ENCODE results near the gene ACY1.

ACY1 gene

DNA sequence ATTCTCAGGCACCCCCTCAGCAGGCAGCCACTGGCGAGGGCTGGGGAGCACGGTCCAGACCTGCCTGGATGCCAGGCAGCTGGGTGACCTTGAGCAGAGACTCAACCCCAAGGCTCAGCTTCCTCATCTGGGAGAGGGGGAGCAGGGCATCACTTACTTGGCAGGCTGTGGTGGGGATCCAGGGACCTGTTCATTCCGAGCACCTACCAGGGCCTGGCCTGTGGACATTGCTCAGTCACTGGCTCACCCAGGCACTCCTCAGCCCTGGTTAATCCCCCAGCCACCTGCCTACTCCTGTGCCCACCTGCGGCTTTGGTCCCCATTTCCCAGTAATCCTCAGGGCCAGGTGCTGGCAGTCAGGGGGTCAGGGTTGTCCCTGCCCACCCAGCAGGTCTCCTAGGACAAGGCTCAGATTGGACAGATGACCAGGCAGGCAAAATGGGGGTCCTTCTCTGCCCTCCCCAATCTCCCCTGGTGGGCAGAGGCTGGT is 21.6 kb downstream of the ACY1 start:
- DNase-seq (ENCODE audit: low read depth in 2 of 2, low spot score in 1 of 2), result no peak

- DNase-seq (ENCODE audit: low read depth in 2 of 2, low spot score in 1 of 2), result no peak
Observed at GRCh38 chr3:52005571-52005986, 22.2 kb downstream of the ACY1 start.

DNA sequence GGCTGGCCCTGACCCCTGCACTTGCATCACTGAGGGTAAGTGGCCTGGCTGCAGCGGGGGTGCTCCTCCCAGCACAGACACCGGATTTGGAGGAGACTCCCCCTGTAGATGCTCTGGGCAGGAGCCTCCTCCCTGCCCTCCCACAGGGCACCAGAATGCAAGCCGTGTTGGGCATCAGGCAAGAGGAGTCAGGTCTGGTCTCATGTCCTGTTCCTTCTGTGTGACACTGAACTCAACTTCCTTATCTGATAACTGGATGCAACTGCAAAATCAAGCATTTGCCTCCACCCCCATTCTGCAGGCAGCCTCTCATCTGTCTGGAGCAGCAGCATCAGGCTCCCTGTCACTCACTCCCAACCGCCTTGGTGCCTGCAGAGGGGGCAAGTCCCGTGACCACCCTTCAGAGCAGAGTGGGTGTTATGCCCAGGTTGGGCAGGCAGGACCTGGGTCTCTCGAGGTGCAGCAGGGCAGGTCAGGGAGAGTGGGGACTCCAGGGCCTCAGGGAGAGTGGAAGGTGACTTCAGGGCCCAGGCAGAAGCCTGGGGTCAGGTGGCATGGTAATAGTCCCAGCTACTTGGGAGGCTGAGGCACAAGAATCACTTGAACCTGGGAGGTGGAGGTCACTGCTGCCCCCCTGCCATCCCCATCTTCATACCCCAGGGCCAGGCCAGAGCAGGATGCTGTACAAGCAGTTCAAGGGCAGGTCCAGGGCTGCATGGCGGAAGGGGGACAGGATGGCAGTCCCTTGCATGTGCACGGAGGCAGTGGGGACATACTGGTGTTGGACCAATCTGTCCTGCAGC is 22.9 kb downstream of the ACY1 start:
- no peak for DNase-seq (ENCODE audit: low read depth in 2 of 2, low spot score in 1 of 2)

GRCh38 chr3:52006820-52007133 is 23.4 kb downstream of the ACY1 start:
- no peak for DNase-seq (ENCODE audit: low read depth in 2 of 2, low spot score in 1 of 2)

GRCh38 chr3:52007291-52007690 is 24.0 kb downstream of the ACY1 start:
- DNase-seq (ENCODE audit: low read depth in 2 of 2, low spot score in 1 of 2), result no peak

DNA sequence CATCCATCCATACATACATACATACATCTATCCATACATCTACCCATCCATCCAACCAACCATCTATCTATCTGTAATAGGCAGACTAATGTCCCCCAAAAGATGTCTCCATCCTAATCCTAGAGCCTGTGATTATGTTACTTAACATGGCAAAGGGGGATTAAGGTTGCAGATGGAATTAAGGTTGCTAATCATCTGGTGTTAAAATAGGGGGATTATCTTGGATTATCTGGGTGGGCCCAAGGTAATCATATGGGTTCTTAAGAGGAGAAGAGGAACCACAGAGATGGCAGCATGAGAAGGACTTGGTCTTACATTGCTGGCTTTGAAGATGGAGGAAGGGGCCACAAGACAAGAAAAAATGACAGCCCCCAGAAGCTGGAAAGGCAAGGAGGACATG is 27.1 kb downstream of the ACY1 start:
- no peak for DNase-seq (ENCODE audit: low read depth in 2 of 2, low spot score in 1 of 2)

DNA sequence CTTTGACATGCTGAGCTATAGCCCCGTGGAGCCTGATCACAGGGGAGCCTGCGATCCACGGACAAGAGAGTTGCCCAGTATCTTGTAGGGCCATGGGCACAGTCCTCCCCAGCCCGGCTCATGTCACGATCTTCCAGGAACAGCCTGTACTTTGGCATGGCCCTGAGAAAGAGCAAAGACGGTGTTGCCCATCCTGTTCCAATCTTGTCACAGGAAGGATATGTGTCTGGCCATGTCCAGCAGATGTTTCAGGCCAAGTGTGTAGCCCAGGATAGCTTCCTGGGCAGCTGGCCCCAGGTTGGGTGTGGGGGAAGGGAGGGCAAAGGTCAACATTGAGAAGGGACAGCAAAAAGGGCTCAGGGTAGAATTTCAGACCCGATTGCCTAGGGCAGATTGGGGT is 29.4 kb downstream of the ACY1 start:
- no peak for DNase-seq (ENCODE audit: low read depth in 2 of 2, low spot score in 1 of 2)

DNA sequence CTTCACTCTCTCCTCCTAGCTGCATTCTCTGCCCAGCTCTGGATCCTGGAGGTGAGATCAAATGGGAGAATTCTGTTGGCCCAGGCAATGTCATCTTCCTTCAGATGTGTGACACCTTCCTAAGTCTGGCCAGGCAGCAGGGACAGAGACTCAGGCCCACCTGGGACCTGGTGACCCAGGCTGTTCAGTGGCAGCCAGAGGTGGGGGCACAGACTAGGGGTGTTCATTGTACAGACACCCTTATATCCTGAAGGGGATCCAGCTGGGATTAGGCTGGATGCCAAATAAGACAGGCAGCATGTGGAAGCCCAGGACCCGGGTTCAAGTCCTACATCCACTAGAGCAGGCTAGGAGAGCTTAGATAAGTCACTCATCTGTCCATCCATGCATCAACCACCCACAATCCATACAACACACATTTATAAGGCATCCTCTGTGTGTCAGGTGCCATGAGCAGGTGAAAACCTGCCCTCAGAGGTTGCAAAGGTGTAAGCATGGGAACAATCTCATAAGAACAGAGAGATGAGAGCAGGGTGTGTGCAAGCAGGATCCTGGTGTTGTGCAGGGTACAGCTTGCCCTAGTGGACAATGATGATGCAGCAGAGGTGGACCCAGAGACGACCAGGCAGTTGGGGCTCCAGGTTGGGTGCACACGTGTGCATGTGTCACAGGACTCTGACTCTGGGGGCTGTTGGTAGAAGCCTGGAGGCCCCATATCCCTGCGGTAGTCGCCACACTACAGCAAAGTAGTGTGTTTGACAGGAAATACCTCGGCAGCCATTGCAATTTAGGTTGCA is 30.7 kb downstream of the ACY1 start:
- DNase-seq (ENCODE audit: low read depth in 2 of 2, low spot score in 1 of 2), result no peak

GRCh38 chr3:52014613-52015012 is 31.3 kb downstream of the ACY1 start:
- no peak for DNase-seq (ENCODE audit: low read depth in 2 of 2, low spot score in 1 of 2)

- DNase-seq (ENCODE audit: low read depth in 2 of 2, low spot score in 1 of 2), result no peak
Observed at GRCh38 chr3:52015438-52016228, 32.3 kb downstream of the ACY1 start.

DNA sequence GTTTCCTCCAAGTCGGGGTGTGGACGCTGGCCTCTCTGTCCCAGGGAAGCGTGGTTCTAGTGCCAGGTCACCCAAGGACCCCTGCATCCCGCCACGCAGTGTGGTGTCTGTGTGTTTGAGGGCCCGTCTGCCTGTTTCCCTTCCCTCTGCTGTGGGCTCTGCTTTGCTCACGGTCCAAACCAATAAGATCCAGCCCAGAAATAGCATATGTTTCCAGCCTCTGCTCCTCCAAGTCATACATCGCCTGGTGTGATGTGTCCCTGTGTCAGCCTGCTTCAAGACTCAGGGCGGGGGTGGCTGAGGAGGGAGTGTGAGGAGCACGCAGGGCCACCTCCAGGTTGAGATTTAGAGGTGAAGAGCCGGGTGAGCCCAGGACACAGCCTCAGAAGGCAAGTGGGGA is 34.3 kb downstream of the ACY1 start:
- DNase-seq (ENCODE audit: low read depth in 2 of 2, low spot score in 1 of 2), result no peak

DNA sequence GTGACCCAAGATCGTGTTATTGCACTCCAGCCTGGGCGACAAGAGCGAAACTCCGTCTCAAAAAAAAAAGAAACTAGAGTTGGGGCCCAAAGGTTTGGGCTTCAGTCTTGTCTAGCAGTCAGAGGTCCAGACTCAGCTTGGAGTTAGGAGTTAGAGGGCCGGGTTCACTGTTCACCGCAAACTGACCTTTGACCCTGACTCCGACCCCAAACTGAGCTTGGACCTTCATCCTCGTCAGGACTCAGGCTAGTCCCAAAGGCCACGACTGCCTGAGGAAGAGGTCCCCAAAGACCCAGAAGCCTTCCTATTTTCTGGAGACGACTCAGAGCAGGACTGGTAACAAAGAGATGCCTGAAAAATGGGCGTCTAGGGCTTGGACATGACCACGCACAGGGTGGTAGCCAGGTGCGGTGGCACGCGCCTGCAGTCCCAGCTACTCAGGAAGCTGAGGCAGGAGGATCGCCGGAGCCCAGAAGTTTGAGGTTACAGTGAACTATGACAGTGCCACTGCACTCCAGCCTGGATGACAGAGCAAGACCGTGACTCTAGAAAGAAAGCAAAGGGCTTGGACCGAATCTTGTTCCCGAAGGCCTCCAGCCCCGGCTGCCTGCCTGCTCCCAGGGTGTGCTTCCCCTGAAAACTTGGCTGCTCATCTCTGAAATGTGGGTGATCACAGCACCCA is 35.1 kb downstream of the ACY1 start:
- DNase-seq (ENCODE audit: low read depth in 2 of 2, low spot score in 1 of 2), result no peak

- no peak for DNase-seq (ENCODE audit: low read depth in 2 of 2, low spot score in 1 of 2)
Observed at GRCh38 chr3:52019352-52020080, 36.2 kb downstream of the ACY1 start.

- no peak for DNase-seq (ENCODE audit: low read depth in 2 of 2, low spot score in 1 of 2)
Observed at GRCh38 chr3:52020796-52021195, 37.5 kb downstream of the ACY1 start.

- DNase-seq (ENCODE audit: low read depth in 2 of 2, low spot score in 1 of 2), result no peak
Observed at GRCh38 chr3:52021489-52022268, 38.3 kb downstream of the ACY1 start.

DNA sequence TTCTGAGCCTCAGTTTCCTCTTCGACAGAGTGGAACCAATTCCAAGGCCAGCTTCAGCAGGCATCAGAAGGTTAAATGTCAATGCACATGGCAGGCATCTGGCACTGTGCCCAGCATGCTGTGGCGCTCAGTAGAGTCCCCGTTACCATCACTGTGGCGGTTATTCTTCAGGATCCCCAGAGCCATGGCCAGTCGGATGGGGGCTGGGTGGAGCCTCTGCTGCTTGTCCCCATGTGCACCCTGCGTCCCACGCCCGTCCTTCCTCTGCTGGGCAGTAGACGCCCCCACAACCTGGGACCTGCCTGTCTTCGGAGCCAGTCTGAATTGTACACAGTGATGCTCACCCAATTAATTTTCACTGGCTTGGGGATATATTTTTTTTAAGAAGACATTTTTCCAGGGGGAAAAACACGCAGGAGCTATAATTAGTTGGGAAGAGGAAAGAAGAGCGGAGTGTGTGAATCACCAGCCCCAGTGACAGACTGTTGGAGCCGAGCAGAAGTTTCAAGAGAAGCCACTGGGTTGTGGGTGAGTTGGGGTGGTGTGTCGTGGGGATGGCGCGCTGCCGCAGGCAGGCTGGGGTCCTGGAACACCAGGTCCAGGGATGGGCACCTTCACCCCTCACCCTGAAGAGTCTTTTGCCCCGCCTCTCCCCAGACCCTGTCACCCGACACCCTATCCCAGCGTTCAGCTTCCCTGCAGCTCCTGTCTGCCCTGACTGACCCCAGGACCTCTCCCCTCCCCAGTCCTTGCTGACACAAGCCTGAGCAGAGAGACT is 39.2 kb downstream of the ACY1 start:
- no peak for DNase-seq (ENCODE audit: low read depth in 2 of 2, low spot score in 1 of 2)

DNA sequence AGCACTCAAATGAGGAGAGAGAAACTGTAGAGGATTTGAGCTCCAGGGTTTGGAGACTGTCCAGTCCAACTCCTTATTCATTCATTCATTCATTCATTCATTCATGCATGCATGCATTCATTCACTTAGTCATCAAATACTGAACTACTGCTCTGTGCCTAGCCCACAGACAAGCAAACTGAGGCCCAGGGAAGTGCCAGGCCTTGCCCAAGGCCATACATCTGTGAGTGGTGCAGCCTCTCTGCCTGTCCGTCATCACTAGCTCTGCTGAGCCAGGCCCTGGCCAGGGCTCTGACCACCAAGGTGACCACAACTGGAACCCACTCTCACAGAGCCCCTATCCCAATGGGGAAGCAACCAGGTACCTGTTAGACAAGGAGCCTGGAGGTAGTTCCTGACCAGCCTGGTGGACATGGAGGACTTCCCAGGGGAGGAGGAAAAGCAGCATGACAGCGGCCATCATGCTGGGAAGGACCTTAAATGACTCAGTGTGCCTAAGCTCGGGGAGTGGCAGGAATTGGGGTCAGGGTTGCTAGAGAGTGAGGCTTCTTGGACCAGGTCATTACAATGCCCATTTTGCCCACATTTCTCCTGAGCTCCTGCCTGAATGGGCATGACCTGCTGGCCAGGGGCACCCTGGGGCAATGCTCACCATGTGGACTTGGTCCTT is 39.9 kb downstream of the ACY1 start:
- DNase-seq (ENCODE audit: low read depth in 2 of 2, low spot score in 1 of 2), result no peak

Data from stimulated activated CD8-positive, alpha-beta memory T cell treated with anti-CD3 and anti-CD28 coated beads, Interleukin-4, amount 100 ng/mL, for 4 hours (primary cell).